NCI-H345 treated with DMSO at 0.1 percent for 48 hours (cell line): Measurements from ENCODE around the gene PARL.
"Not testable (repeated sequence)": the region's sequence is repeated elsewhere in the genome, so short reads cannot be mapped to it uniquely, and the experiment has no call there.

Source experiments
- DNase-seq: peaks from one replicate; lab custom pipeline; 2025; ENCODE audit not compliant: unreplicated experiment; lab: John Stamatoyannopoulos, UW

The PARL gene

DNA sequence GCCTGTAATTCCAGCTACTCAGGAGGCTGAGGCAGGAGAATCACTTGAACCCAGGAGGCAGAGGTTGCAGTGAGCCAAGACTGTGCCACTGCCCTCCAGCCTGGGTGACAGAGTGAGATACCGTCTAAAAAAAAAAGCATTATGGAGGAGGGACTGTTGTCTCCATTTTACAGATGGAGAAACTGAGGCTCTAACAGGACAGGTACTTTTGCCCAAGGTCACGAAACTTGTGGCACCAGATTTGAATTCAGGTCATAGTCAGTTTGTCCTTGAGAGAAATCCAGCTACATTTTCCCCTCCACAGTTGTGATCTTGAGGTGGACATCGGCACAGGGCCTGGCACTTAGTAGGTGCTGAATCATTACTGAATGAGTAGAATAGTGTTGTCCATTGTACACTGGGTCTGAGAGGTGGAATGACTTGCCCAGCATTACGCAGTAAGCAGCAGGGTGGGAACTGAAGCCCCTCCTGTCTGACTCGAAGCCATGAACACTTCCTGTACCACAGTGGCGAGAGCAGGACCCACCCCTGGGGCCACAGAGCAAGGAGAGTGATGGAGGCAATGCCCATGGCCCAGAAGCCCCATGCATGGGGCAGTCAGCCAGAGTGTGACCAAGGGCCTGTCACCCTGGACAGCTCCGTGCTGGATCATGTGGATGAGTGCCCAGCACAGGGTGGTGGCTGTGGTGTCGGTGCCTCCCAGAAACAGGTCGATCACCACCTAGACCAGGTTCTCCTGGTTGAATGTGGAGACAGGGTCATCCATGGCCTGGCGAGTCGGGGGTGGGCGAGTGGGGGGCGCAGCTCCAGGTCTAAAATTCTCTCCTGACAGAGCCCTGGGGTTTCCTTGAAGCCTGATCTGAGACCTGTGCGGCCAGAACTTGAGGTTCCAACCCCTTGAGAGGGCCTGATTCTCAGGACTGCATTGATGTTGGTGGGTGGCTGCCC is 20.4 kb upstream of the PARL start:
- no peak for DNase-seq

DNA sequence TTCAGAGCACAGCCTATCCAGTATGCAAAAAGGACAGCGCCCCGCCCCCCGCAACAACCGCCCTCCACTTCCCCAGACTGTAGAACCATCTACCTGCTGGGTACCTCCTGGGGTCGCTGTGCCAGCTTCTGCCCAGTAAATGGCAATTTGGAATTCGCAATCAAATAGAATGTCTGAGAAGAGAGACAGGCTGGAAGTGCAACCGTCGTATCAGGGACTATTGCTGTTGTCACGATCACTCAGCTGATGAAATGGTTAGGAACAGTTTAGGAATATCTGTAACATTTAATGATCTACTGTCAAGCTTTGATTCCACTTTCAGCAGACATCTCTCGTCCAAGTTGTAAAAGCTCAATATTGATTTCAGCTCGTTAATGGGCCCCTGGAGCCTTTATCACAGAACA is 13.3 kb upstream of the PARL start:
- no peak for DNase-seq

DNA sequence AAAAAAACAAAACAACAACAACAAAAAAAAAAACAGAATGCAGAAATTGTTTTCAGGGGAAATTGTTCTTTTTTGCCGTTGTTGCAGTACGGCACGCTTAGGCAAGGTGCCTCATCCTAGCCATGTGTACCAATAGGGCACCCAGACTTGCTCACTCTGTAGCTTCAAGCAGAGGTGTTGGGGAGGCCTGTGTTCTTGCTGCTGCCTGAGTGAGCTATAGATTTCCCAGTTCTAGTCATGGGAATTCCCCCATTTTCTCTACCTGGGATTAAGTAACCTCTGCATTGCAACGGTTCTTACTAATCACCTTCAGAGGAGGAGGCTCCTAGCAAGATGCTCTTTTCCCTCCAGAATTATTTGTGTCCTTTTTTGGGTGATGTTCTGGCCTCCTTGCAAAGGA is 12.9 kb upstream of the PARL start:
- no peak for DNase-seq

DNA sequence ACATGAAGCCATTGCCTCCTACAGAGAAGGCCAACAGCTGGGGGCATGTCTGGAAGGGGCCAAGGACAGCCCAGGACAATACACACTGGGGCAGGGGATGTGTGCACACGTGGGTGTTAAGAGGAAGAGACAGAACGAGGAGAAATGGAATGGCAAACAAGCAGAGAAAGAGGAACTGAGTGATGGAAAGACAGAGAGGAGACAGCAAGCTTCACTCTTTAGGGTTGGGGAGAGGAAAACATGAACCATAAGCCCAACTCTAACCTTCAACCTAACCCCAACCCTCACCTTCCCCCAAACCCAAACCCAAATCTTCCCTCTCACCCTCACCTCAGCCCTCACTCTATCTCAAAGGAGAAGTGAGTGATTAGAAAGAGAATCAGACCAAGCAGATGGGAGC is 11.9 kb upstream of the PARL start:
- no peak for DNase-seq

DNA sequence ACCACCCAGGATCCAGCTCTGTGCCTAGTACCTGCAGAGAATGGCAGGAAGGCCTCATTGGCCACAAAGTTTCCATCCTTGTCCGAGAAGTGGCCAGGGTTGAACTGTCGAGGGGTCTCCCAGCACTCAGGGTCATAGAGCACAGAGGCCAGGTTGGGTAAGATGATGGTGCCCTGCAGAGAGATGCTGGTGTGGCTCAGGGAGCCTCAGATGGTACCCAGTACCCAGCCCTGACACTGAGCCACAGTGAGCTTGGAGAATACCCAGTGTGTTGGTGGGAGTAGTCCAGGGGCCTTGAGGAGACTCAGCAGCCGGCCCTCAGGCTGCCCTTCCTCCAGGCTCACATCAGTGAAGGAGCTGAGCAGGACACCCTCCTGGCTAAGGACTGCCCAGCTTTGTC is 11.5 kb upstream of the PARL start:
- no peak for DNase-seq

DNA sequence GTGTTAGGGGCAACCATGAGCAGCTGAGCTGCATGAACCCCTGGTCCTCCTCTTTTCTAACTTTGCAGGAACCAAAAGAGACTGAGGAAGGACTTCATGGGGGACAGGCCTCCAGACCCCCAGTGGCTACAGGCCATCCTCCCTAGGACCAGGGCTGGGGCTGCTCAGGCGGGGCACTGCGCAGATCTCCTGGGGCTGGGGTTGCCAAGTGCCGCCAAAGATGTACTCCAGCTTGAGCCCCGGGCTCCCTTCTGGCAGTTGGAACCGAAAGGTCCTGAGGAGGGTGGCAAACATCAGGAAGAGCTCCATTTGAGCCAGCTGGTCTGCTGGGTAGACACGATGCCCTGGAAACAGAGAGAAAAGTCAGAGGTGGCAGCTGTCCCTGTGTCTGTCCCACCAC is 11.1 kb upstream of the PARL start:
- DNase-seq, result no peak

DNA sequence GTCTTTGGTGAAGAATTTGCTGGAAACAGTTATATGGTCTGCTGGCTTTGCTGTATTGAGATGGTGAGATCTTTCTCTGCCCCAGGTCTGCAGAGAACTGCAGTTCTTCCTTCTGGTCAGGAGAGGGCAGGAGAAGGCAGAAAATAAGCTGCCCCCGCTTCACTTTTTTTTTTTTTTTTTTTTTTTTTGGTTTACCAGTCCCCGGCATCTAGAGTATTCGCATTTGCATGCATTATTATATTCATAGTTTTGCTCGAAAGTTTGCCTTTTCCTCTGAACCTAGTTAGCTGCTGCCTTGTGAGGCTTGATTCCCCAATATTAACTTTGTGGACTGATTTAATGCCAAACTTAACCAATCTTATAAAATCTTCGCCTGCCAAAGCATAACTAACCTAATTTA is 10.6 kb upstream of the PARL start:
- peak; percentile 74 for DNase-seq

DNA sequence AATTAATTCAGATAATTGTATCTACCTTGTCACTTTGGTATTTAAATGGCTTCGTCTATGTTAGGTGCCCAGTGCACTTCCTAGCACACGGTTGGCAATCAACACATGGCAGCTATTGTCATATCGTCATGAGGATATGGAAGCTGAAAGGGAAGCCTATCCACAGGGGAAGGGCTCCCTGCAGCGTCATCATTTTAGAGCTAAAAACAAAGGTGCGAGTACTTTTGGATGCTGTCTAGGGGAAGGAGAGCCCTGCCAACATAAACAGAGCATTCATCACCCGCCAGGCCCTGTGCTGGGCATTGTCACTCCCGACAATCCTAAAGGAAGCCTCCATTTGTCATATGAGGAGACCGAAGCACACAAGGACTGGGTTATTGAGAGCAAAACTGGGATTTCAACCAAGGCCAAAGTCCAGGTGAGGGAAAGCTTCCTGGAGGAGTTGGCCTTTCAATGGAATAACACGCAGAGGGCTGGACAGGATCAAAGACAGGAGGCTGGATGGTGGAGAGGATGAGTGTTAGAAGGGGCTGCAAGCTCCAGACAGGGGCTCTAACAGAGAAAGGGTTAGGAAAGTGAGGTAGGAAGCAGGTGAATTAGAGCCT is 8.0 kb upstream of the PARL start:
- DNase-seq, result peak; percentile 80

DNA sequence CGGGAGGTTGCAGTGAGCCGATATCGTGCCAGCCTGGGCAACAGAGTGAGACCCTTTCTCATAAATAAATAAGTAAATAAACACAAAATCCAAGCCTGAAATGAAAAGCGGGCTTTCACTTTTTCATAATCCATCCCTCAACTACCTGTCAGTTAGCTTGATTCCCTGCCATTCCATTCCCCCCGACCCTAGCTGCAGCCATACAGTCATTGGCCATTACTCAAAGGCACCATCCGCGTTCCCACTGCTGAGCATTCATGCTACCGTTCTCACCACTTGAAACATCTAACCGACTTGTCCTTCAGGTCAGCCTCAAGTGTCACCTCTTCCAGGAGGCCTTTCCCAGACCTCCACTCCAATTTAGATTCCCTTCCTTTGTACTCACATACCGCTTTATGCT is 1.1 kb upstream of the PARL start:
- no peak for DNase-seq

DNA sequence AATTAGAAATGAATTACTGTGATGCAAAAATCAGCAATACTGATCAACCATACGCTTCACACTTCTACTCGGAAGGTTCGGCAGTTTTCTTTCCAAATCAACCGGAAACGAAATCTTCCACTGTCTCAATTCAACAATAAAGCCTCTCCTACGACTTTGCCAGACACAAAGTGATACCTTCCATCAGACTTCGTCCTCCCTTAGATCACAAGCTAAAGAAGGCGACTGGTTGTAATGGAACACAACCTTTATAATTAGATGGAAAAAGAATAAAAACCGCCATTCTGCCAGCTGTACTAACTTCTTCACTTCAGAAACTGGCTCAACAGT is 618 bp downstream of the PARL start:
- no peak for DNase-seq

DNA sequence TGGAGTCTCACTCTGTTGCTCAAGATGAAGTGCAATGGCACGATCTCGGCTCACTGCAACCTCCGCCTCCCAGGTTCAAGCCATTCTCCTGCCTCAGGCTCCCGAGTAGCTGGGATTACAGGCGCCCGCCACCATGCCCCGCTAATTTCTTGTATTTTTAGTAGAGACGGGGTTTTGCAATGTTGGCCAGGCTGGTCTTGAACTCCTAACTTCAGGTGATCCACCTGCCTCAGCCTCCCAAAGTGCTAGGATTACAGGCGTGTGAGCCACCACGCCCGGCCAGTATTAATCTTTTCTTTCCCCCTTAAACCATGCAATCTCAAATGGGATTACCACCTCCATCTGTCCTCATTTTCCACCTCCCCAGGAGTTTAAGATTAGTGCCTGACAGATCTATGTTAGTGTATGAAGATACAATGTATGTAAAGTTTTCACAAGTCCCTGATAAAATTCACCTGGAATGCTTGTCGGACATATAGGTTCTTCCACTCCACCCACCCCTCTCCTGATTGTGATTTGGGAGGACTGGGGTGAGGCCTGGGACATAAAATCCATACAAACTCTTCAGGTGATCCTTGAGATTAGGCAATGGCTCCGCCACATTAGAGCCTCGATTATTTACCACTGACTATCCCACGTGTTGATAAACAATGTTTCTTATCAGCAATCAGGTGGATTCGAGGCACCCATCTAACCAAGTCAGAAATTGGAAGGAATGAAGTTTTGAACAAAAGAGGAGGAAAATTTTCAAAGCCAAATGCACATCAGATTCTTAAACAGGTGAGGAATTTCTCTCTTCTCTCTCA is 1.2 kb downstream of the PARL start:
- DNase-seq, result no peak

DNA sequence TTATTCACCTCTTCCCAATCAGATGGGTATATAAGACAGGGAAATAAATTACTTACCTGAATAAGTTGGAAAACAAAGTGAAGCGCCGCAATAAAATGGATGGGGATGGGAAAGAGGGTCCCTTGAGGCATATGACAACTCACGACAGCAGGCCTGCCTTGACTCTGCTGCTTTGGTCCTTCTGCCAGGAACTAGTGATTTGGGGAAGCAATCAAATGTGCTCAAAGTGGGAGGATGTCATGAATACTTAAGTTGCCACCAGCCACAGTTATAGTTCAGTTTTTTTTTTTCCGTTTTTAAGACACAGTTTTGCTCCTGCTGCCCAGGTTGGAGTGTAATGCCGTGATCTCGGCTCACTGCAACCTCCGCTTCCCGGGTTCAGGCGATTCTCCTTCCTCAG is 4.6 kb downstream of the PARL start:
- DNase-seq, result no peak

DNA sequence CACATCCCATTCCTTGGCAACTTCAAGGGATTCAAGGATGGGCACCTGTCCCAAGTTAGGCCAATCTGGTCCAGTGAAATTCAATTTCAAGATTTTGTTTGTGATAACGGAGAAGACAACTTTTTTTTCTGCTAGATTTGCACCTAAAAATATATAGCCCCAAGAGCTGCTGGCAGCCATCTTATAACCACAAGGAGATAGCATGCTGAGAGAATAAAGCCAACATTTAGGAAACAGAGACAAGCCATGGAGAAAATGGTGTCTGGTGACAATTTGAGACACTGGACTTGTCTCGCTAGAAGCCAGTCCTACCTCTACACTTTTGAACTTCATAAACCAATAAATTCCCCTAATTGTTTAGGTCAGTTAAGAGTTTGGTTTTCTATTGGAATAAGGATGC is 5.4 kb downstream of the PARL start:
- no peak for DNase-seq

DNA sequence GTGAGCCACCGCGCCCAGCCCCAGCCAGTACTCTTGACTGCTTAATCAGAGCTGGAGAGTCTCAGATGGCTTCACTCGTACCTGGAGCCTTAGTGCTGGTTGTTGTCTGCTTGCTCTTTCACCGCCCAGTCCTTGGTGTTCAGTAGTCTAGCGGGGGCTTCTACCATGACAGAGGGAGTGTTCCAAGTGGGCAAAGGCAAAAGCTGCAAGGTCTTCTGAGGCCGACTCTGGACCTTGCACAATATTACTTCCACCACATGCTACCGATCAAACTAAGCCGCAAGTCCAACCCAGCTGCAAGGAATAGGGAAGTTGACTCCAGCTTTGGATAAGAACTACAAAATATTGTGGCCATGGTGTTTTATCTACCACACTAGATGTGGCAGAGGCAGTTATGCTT is 6.6 kb downstream of the PARL start:
- DNase-seq, result no peak

DNA sequence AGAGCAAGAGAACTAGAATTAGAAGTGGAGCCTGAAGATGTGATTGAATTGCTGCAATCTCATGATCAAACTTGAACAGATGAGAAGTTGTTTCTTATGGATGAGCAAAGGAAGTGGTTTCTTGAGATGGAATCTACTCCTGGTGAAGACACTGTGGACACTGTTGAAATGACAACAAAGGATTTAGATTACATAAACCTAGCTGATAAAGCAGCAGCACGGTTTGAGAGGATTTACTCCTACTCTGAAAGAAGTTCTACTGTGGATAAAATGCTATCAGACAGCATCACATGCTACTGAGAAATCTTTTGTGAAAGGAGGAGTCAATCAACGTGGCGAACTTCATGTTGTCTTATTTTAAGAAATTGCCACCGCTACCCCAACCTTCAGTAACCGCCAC is 7.5 kb downstream of the PARL start:
- not testable (repeated sequence) for DNase-seq

DNA sequence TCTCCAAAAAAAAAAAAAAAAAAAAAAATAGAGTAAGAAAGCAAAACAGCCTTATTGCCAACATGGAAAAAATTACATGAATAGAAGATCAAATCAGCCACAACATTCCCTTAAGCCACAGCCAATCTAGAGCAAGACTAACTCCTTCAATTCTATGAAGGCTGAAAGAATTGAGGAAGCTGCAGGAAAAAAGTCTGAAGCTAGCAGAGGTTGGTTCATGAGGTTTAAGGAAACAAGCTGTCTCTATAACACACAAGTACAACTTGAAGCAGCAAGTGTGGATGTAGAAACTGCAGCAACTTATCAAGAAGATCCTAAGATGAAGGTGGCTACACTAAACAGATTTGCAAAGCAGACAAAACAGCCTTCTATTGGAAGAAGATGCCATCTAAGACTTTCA is 9.3 kb downstream of the PARL start:
- DNase-seq, result no peak

DNA sequence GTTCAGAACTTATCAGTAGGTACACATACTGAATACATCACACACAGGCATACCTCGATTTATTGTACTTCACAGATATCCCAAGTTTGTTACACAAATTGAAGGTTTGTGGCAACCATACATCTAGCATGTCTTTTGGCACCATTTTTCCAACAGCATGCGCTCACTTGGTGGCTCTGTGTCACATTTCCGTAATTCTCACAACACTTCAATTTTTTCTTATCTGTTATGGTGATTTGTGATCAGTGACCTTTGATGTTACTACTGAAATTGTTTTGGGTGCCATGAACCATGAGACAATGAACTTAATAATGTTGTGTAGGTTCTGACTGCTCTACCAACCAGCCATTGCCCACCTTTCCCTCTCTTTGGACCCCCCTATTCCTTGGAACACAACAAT is 10.8 kb downstream of the PARL start:
- no peak for DNase-seq

DNA sequence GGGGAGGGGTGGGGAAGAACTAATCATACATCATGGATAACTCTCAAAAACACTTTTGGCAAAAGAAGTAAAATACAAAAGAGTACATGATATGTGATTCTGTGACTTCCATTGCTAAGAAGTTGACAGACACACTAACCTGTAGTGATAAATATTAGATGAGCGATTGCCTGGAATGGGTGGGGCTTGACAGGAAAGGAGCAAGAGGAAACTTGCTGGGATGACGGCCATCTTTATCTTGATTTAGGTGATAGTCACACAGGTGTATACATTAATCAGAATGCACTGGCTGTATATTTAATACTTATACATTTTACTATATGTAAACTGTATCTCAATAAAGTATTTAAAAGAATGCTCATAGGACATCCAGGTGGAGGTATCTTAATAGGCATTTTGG is 13.1 kb downstream of the PARL start:
- no peak for DNase-seq

DNA sequence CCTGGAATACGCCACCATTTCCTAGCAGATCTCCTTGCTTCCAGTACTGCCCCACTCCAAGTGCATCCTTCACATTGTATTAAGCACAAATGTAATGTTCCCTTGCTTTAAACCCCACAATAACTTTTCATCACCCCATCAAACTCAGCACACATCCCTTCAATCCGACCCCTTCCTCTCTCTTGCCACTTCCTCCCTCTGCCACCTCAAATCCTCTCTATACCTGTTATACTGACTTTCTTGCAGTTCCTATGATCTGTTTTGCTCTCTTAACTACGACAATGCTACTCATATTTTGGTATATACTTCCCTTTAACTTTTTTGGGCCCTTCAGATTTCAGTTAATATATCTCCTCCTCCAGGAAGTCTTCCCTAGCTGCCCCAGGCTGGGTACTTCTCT is 14.1 kb downstream of the PARL start:
- no peak for DNase-seq

DNA sequence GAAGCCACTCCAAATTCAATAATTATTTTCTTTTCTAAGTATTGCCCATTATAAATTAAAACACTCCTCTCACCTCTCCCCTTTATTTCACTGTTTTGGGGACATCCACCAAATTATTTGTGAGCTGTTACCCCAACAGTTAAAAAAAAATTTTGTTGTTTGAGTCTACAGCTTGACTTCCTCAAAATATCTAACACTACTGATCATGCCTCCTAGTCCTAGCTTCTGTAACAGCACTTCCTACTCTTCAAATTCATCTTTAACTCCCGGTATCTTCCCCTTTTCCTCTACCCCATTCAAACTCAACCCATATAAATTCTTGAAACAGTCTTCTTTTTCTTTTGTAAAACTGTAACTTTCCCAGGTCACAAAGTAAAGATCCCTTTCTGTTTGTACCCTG is 15.9 kb downstream of the PARL start:
- no peak for DNase-seq

DNA sequence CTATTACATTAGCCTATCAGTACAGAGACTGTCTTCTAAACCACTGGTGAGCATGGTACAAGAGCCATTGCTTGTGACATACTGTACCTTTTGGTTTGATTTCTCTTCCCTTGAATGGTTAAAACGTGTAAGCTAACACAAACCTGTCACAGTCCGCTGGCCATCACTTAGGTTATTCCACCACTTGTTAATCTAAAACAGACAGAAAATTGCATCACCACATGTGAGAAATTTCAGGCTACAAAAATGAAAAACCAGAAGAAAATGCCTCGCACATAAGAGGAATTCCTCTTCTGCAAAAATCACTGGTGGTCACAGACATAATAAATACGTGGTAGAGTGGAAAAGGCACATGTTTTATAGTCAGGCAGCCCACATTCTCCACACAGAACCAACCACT is 22.1 kb downstream of the PARL start:
- DNase-seq, result no peak

DNA sequence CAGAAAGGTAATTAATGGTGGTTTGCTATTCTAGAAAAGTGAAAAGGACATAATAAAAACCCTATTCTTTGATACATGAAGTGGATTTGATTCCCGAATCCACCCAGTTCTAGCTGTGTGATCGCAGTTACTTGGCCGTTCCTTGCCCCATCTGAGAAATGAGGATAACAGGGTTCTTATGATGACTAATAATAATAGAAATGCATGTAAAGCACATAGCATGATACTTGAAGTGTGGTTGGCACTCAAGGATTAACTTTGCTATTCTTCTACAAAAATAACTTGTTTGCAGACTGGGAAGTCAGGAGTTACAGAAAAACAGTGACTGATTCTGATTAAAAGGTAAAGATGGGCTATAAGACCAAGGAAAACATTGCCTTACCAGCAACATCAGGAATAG is 26.8 kb downstream of the PARL start:
- no peak for DNase-seq
